CD8-positive, alpha-beta memory T cell (primary cell): Measurements from ENCODE around the gene PRR36. TPM values are rescaled to one million over a fixed set of nuclear protein-coding genes. Genes with fewer than 3 reads are reported as not detected.

Source experiments
- CTCF ChIA-PET: fragments of 350-600 bp; sonication (Branson Sonifier 250); formaldehyde crosslinking; loops from one replicate; lab custom pipeline; 2021; ENCODE audit warnings: antibody characterized with exemption; lab: Charles Lee
- POLR2A ChIA-PET: fragments of 350-600 bp; sonication (Branson Sonifier 250); formaldehyde crosslinking; loops from one replicate; lab custom pipeline; 2021; ENCODE audit warnings: antibody characterized with exemption; lab: Charles Lee
- DNase-seq, 5 donors: peaks; one replicate each; pipeline versions ENCODE4 v3.0.0 to v3.0.0-alpha.2; 2020 to 2022; ENCODE audit warnings: mixed read lengths in 1 of 5
- H3K27ac ChIP-seq: one replicate; pipeline ENCODE4 v1.7.0; 2013; ENCODE audit warnings: low read depth, mild to moderate bottlenecking, low read length, moderate library complexity
- H3K27me3 ChIP-seq: 2 replicates; pipeline ENCODE4 v1.7.0; 2013; ENCODE audit warnings: low read length, mild to moderate bottlenecking; ENCODE audit not compliant: insufficient read depth, poor library complexity, severe bottlenecking
- H3K36me3 ChIP-seq: 2 replicates; pipeline ENCODE4 v1.7.0; 2013; ENCODE audit warnings: mild to moderate bottlenecking, low read length, moderate library complexity; ENCODE audit not compliant: insufficient read depth
- H3K4me1 ChIP-seq: 2 replicates; pipeline ENCODE4 v1.7.0; 2013; ENCODE audit warnings: mild to moderate bottlenecking, low read length, moderate library complexity; ENCODE audit not compliant: insufficient read depth
- H3K4me3 ChIP-seq: 2 replicates; pipeline ENCODE4 v1.7.0; 2013; ENCODE audit warnings: mild to moderate bottlenecking, low read length
- H3K9me3 ChIP-seq: 2 replicates; pipeline ENCODE4 v1.7.0; 2013; ENCODE audit warnings: mild to moderate bottlenecking, low read length
- H3K27ac Mint-ChIP-seq, 8 donors: one replicate each; pipeline ENCODE4 v1.8.0; 2020 to 2021; ENCODE audit warnings: mixed read lengths in 8 of 8, mild to moderate bottlenecking in 6 of 8, inconsistent platforms in 3 of 8, moderate library complexity in 3 of 8
- H3K27me3 Mint-ChIP-seq, 2 donors: one replicate each; pipeline ENCODE4 v1.8.0; 2020 to 2021; ENCODE audit warnings: mixed read lengths in 2 of 2, mild to moderate bottlenecking in 1 of 2, moderate library complexity in 1 of 2
- H3K36me3 Mint-ChIP-seq, 3 donors: one replicate each; pipeline ENCODE4 v1.8.0; 2020 to 2021; ENCODE audit warnings: mixed read lengths in 3 of 3, inconsistent platforms in 1 of 3, mild to moderate bottlenecking in 1 of 3
- H3K4me1 Mint-ChIP-seq, 3 donors: one replicate each; pipeline ENCODE4 v1.8.0; 2020 to 2021; ENCODE audit warnings: mixed read lengths in 3 of 3, inconsistent platforms in 1 of 3, mild to moderate bottlenecking in 1 of 3
- H3K4me3 Mint-ChIP-seq, 7 donors: one replicate each; pipeline ENCODE4 v1.8.0; 2020 to 2021; ENCODE audit warnings: mixed read lengths in 7 of 7, mild to moderate bottlenecking in 6 of 7, moderate library complexity in 4 of 7, inconsistent platforms in 2 of 7
- H3K9me3 Mint-ChIP-seq, 5 donors: one replicate each; pipeline ENCODE4 v1.8.0; 2020 to 2022; ENCODE audit warnings: mixed read lengths in 5 of 5, mild to moderate bottlenecking in 3 of 5, moderate library complexity in 2 of 5, inconsistent platforms in 1 of 5
- polyA plus RNA-seq: library from polyadenylated mRNA; unstranded; fragments of 300-500 nt; fragmentation: Illumina TruSeq; gene quantifications from one replicate; pipeline ENCODE4 v1.2.3, GENCODE V29; 2021
- total RNA-seq, 2 experiments: library from RNA; stranded (reverse); gene quantifications; one replicate each; pipeline ENCODE4 v1.2.3, GENCODE V29; 2021

PRR36 gene
- total and polyA plus RNA-seq, 3 experiments from 2014 or later: not detected

- ChIA-PET POLR2A (interaction anchor here (0.7 kb wide), 1 partner anchor 483 kb away, joined by 4 read pairs; the partner anchor contains the start of gene RAB11B), CTCF (interaction anchor here (2.1 kb wide), 1 partner anchor 10 kb away, joined by 8 read pairs; no protein-coding TSS in a partner anchor)
- Mint-ChIP-seq H3K27ac (peak overlapping the region in 2 of 8 donors; percentile 40 to 75), H3K27me3 (peaks cover 0 to 12% of the 10 kb centered on the region in 2 donors), H3K9me3 (peaks cover 0 to 3% (median 2%) of the 10 kb centered on the region in 5 donors), H3K36me3 (peaks cover 0 to 49% (median 6%) of the 10 kb centered on the region in 3 donors), H3K4me3 (peak overlapping the region in 1 of 7 donors; percentile 40), H3K4me1 (peaks cover 21 to 40% (median 26%) of the 10 kb centered on the region in 3 donors)
- Histone ChIP-seq H3K4me1 (peaks cover 34% of the 10 kb centered on the region), H3K27ac (no peak overlapping the region), H3K27me3 (no peaks in the 10 kb centered on the region), H3K36me3 (peaks cover 8% of the 10 kb centered on the region), H3K9me3 (no peaks in the 10 kb centered on the region), H3K4me3 (no peak overlapping the region)
- no peak for DNase-seq
Observed at GRCh38 chr19:7907544-7907943, 33.4 kb upstream of the PRR36 start.

- Mint-ChIP-seq H3K27me3 (peaks cover 0 to 12% of the 10 kb centered on the region in 2 donors), H3K4me3 (no peak overlapping the region), H3K36me3 (peaks cover 0 to 48% (median 6%) of the 10 kb centered on the region in 3 donors), H3K9me3 (peaks cover 0 to 3% (median 2%) of the 10 kb centered on the region in 5 donors), H3K4me1 (peaks cover 22 to 42% (median 28%) of the 10 kb centered on the region in 3 donors), H3K27ac (peak overlapping the region in 1 of 8 donors; percentile 29)
- ChIA-PET POLR2A (no interaction called here), CTCF (interaction anchor here (2.1 kb wide), 1 partner anchor 11 kb away, joined by 8 read pairs; no protein-coding TSS in a partner anchor)
- Histone ChIP-seq H3K27ac (no peak overlapping the region), H3K4me1 (peaks cover 35% of the 10 kb centered on the region), H3K27me3 (no peaks in the 10 kb centered on the region), H3K36me3 (peaks cover 8% of the 10 kb centered on the region), H3K9me3 (no peaks in the 10 kb centered on the region), H3K4me3 (no peak overlapping the region)
- DNase-seq: no peak
Observed at GRCh38 chr19:7907122-7907521, 32.9 kb upstream of the PRR36 start.

GRCh38 chr19:7905859-7906258, 31.7 kb upstream of the PRR36 start:
- H3K4me3 ChIP-seq: no peak overlapping the region
- H3K4me1 Mint-ChIP-seq: peaks cover 22 to 42% (median 28%) of the 10 kb centered on the region in 3 donors
- H3K27me3 ChIP-seq: no peaks in the 10 kb centered on the region
- H3K36me3 ChIP-seq: peaks cover 8% of the 10 kb centered on the region
- peaks cover 0 to 36% (median 0%) of the 10 kb centered on the region in 3 donors for H3K36me3 Mint-ChIP-seq
- H3K27me3 Mint-ChIP-seq: peaks cover 0 to 12% of the 10 kb centered on the region in 2 donors
- H3K9me3 ChIP-seq: no peaks in the 10 kb centered on the region
- DNase-seq: no peak
- ChIA-PET POLR2A (interaction anchor here (1.0 kb wide), 1 partner anchor 12 kb away, joined by 4 read pairs; no protein-coding TSS in a partner anchor), CTCF (no interaction called here)
- H3K27ac ChIP-seq: no peak overlapping the region
- peaks cover 35% of the 10 kb centered on the region for H3K4me1 ChIP-seq
- H3K9me3 Mint-ChIP-seq: peaks cover 0 to 3% (median 2%) of the 10 kb centered on the region in 5 donors
- peak overlapping the region; percentile 66 to 86 (median 76) for H3K4me3 Mint-ChIP-seq
- peak overlapping the region in 6 of 8 donors; percentile 74 to 97 (median 93) for H3K27ac Mint-ChIP-seq

GRCh38 chr19:7905268-7905667, 31.1 kb upstream of the PRR36 start:
- H3K27me3 ChIP-seq: no peaks in the 10 kb centered on the region
- ChIA-PET POLR2A (interaction anchor here (1.0 kb wide), 1 partner anchor 13 kb away, joined by 4 read pairs; no protein-coding TSS in a partner anchor), CTCF (no interaction called here)
- no peak for DNase-seq
- Mint-ChIP-seq H3K27ac (peak overlapping the region; percentile 89 to 100 (median 98)), H3K9me3 (peaks cover 0 to 3% (median 2%) of the 10 kb centered on the region in 5 donors), H3K36me3 (peaks cover 0 to 30% (median 0%) of the 10 kb centered on the region in 3 donors), H3K27me3 (peaks cover 0 to 14% of the 10 kb centered on the region in 2 donors), H3K4me3 (peak overlapping the region; percentile 85 to 95 (median 86)), H3K4me1 (peaks cover 22 to 42% (median 28%) of the 10 kb centered on the region in 3 donors)
- H3K27ac ChIP-seq: peak overlapping the region; percentile 89
- no peaks in the 10 kb centered on the region for H3K9me3 ChIP-seq
- H3K4me3 ChIP-seq: no peak overlapping the region
- H3K36me3 ChIP-seq: peaks cover 2% of the 10 kb centered on the region
- H3K4me1 ChIP-seq: peaks cover 35% of the 10 kb centered on the region

GRCh38 chr19:7904074-7905020, 30.2 kb upstream of the PRR36 start:
- DNase-seq: peak; percentile 82 to 92 (median 88)
- no peaks in the 10 kb centered on the region for H3K27me3 ChIP-seq
- peak overlapping the region; percentile 89 for H3K27ac ChIP-seq
- H3K27ac Mint-ChIP-seq: peak overlapping the region; percentile 89 to 100 (median 98)
- H3K36me3 Mint-ChIP-seq: peaks cover 0 to 25% (median 0%) of the 10 kb centered on the region in 3 donors
- no peaks in the 10 kb centered on the region for H3K9me3 ChIP-seq
- CTCF ChIA-PET: interaction anchor here (0.6 to 1.3 kb wide), 8 partner anchors 11 to 35 kb away, joined by 3 to 12 read pairs (median 4); partner anchors contain the start of gene SNAPC2
- H3K4me3 ChIP-seq: peak overlapping the region; percentile 86
- peaks cover 0 to 3% (median 2%) of the 10 kb centered on the region in 5 donors for H3K9me3 Mint-ChIP-seq
- H3K4me1 ChIP-seq: peaks cover 35% of the 10 kb centered on the region
- no peaks in the 10 kb centered on the region for H3K36me3 ChIP-seq
- peaks cover 0 to 16% of the 10 kb centered on the region in 2 donors for H3K27me3 Mint-ChIP-seq
- POLR2A ChIA-PET: interaction anchor here (0.6 to 1.6 kb wide), 6 partner anchors 13 to 223 kb away, joined by 3 to 31 read pairs (median 10); partner anchors contain the start of genes SNAPC2, TIMM44 and TRAPPC5
- peak overlapping the region; percentile 85 to 95 (median 89) for H3K4me3 Mint-ChIP-seq
- H3K4me1 Mint-ChIP-seq: peaks cover 22 to 42% (median 28%) of the 10 kb centered on the region in 3 donors

- ChIA-PET CTCF (interaction anchor here (0.6 to 1.3 kb wide), 8 partner anchors 12 to 34 kb away, joined by 3 to 12 read pairs (median 4); partner anchors contain the start of gene SNAPC2), POLR2A (interaction anchor here (1.0 to 1.6 kb wide), 5 partner anchors 14 to 223 kb away, joined by 3 to 31 read pairs (median 11); partner anchors contain the start of genes SNAPC2, TIMM44 and TRAPPC5)
- Histone ChIP-seq H3K9me3 (no peaks in the 10 kb centered on the region), H3K27ac (peak within 1 kb of the TSS; percentile 89), H3K27me3 (no peaks in the 10 kb centered on the region), H3K36me3 (no peaks in the 10 kb centered on the region), H3K4me3 (peak within 1 kb of the TSS; percentile 86), H3K4me1 (peaks cover 35% of the 10 kb centered on the region)
- Mint-ChIP-seq H3K36me3 (peaks cover 0 to 25% (median 0%) of the 10 kb centered on the region in 3 donors), H3K27ac (peak within 1 kb of the TSS; percentile 94 to 100 (median 98)), H3K4me1 (peaks cover 22 to 42% (median 28%) of the 10 kb centered on the region in 3 donors), H3K4me3 (peak within 1 kb of the TSS; percentile 85 to 98 (median 89)), H3K27me3 (peaks cover 0 to 18% of the 10 kb centered on the region in 2 donors), H3K9me3 (peaks cover 0 to 3% (median 2%) of the 10 kb centered on the region in 5 donors)
- DNase-seq: peak; percentile 100
Observed at GRCh38 chr19:7903244-7904073, 29.3 kb upstream of the PRR36 start, which contains the start of gene MAP2K7. Gene MAP2K7, plus strand, starts transcription at chr19:7903877. Its CDS starts 68 bp downstream, at chr19:7903945.
